ENCODE data around the gene FOXK2. TPM values are rescaled to one million over a fixed set of nuclear protein-coding genes. Genes with fewer than 3 reads are reported as not detected.
"Not testable (repeated sequence)": the region's sequence is repeated elsewhere in the genome, so short reads cannot be mapped to it uniquely, and the experiment has no call there.

FOXK2 gene
- total RNA-seq, 3 donors from 2014 or later (not counting 1 experiment from before 2014, with no cell fraction given): 42.5 to 50.0 (median 46.4) TPM

DNA sequence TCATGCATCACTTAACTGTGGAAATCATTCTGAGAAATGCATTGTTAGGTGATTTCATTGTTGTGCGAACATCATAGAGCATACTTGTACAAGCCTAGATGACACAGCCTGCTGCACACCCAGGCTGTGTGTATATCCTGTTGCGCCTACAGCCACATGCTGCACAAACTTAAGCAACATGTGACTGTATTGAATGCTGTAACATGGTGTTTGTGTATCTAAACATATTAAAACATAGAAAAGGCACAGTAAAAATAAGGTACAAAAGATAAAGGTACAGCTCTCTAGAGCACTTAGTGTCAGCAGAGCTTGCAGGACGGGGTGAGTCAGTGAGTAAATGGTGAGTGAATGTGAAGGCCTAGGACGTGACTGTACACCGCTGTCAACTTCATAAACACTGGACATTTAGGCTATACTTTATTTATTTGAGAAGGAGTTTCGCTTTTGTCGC is 11.9 kb downstream of the FOXK2 start:
- no peak overlapping the region for H3K4me3 ChIP-seq (ENCODE audit: low read length)
- H3K27ac Mint-ChIP-seq: peak overlapping the region; percentile 60 to 65
- H3K4me1 Mint-ChIP-seq: peaks cover 57 to 64% of the 10 kb centered on the region in 2 donors
- peak in 1 of 3 donors; percentile 27 for ATAC-seq
- H3K9me3 ChIP-seq (ENCODE audit: control insufficient read depth, insufficient read depth, low read length): no peaks in the 10 kb centered on the region
- H3K4me3 Mint-ChIP-seq: no peak overlapping the region
- no peaks in the 10 kb centered on the region for H3K9me3 Mint-ChIP-seq
- WGBS (ENCODE audit: insufficient coverage): 93% methylated on average over 7 of the region's 7 CpGs
- no peaks in the 10 kb centered on the region for H3K36me3 Mint-ChIP-seq
- DNase-seq: no peak
- intact Hi-C loops (cut with micrococcal nuclease): no loop called here
- H3K4me1 ChIP-seq (ENCODE audit: control insufficient read depth, insufficient read depth, low read length): peaks cover 20% of the 10 kb centered on the region
- no peaks in the 10 kb centered on the region for H3K27me3 ChIP-seq (ENCODE audit: control insufficient read depth, insufficient read depth, low read length)
- no peak overlapping the region for H3K27ac ChIP-seq (ENCODE audit: low read length)
- H3K27me3 Mint-ChIP-seq (ENCODE audit: low read depth in 2 of 2): no peaks in the 10 kb centered on the region
- TF ChIP-seq, protein P1, sequence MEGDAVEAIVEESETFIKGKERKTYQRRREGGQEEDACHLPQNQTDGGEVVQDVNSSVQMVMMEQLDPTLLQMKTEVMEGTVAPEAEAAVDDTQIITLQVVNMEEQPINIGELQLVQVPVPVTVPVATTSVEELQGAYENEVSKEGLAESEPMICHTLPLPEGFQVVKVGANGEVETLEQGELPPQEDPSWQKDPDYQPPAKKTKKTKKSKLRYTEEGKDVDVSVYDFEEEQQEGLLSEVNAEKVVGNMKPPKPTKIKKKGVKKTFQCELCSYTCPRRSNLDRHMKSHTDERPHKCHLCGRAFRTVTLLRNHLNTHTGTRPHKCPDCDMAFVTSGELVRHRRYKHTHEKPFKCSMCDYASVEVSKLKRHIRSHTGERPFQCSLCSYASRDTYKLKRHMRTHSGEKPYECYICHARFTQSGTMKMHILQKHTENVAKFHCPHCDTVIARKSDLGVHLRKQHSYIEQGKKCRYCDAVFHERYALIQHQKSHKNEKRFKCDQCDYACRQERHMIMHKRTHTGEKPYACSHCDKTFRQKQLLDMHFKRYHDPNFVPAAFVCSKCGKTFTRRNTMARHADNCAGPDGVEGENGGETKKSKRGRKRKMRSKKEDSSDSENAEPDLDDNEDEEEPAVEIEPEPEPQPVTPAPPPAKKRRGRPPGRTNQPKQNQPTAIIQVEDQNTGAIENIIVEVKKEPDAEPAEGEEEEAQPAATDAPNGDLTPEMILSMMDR (IDR thresholded peaks at IDR 0.05): no peak
- no peaks in the 10 kb centered on the region for H3K36me3 ChIP-seq (ENCODE audit: control insufficient read depth, insufficient read depth, low read length)

DNA sequence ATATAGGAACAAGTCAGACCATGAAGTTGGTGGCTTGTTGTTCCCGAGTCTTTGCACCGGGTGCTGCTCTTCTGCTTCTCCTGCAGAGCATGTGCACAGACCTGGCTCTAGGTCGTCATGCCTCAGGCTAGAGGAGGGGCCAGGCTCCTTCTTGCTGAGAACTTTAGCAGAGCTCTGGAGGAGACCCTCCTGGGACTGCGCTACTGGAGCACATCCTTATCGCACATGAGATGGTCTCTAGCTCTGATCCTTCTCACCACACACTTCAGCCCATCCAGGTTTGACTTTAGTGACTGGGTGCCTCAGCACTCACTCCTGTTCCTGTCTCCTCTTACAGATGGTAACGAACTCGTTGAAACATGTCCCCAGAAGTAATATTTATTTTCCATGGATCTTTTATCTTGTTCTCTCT is 14.9 kb downstream of the FOXK2 start:
- H3K36me3 ChIP-seq (ENCODE audit: control insufficient read depth, insufficient read depth, low read length): no peaks in the 10 kb centered on the region
- H3K27ac Mint-ChIP-seq: peak overlapping the region; percentile 37 to 43
- H3K27me3 Mint-ChIP-seq (ENCODE audit: low read depth in 2 of 2): no peaks in the 10 kb centered on the region
- DNase-seq (no peak), ATAC-seq (no peak)
- H3K9me3 ChIP-seq (ENCODE audit: control insufficient read depth, insufficient read depth, low read length): no peaks in the 10 kb centered on the region
- WGBS (ENCODE audit: insufficient coverage): 92% methylated on average over 7 of the region's 7 CpGs
- H3K4me1 ChIP-seq (ENCODE audit: control insufficient read depth, insufficient read depth, low read length): peaks cover 15% of the 10 kb centered on the region
- no peaks in the 10 kb centered on the region for H3K36me3 Mint-ChIP-seq
- H3K9me3 Mint-ChIP-seq: no peaks in the 10 kb centered on the region
- H3K27me3 ChIP-seq (ENCODE audit: control insufficient read depth, insufficient read depth, low read length): no peaks in the 10 kb centered on the region
- H3K4me3 Mint-ChIP-seq: no peak overlapping the region
- intact Hi-C loops (cut with micrococcal nuclease): no loop called here
- no peak overlapping the region for H3K27ac ChIP-seq (ENCODE audit: low read length)
- no peak overlapping the region for H3K4me3 ChIP-seq (ENCODE audit: low read length)
- H3K4me1 Mint-ChIP-seq: peaks cover 55 to 59% of the 10 kb centered on the region in 2 donors
- TF ChIP-seq, protein P1 (IDR thresholded peaks at IDR 0.05): no peak

DNA sequence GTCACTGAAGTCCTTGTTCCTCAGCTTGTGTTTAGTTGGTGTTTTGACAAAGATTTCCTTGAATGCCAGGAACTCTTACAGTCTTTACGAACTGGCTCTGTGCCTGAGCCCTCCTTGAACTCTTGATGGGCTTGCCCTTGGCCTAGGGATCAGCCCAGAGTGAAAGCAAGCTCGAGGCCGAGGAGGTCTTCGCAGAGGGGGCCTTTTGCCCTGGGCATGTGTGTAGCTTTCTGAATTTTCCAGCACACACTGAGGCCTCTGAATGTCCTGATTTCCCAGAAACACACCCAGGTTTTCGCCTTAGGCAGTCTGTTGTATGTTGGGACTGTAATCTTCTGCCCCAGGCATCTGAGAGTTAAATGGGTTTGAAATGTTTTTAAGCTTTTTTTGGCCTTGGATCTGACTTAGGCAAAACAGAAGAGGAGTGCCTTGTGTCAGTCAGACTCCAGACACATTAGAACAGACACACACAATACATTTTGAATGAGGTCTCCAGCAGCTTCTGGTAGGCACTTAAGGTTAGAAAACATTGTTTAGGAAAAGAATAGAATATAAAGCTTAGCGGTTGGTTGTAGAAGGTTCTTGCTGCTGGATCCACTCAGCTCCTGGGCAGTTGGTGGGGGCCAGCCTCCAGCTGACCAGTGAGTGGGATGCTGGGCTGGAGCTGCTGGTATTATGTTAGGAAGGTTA is 17.1 kb downstream of the FOXK2 start:
- no peaks in the 10 kb centered on the region for H3K36me3 Mint-ChIP-seq
- Histone ChIP-seq H3K36me3 (ENCODE audit: control insufficient read depth, insufficient read depth, low read length) (no peaks in the 10 kb centered on the region), H3K9me3 (ENCODE audit: control insufficient read depth, insufficient read depth, low read length) (no peaks in the 10 kb centered on the region), H3K27me3 (ENCODE audit: control insufficient read depth, insufficient read depth, low read length) (no peaks in the 10 kb centered on the region), H3K4me3 (ENCODE audit: low read length) (no peak overlapping the region), H3K4me1 (ENCODE audit: control insufficient read depth, insufficient read depth, low read length) (peaks cover 9% of the 10 kb centered on the region), H3K27ac (ENCODE audit: low read length) (no peak overlapping the region)
- peak overlapping the region; percentile 37 to 43 for H3K27ac Mint-ChIP-seq
- TF ChIP-seq, protein P1 (IDR thresholded peaks at IDR 0.05): no peak
- ATAC-seq (no peak), DNase-seq (no peak)
- no peak overlapping the region for H3K4me3 Mint-ChIP-seq
- WGBS (ENCODE audit: insufficient coverage): 81% methylated on average over 6 of the region's 6 CpGs
- H3K27me3 Mint-ChIP-seq (ENCODE audit: low read depth in 2 of 2): no peaks in the 10 kb centered on the region
- intact Hi-C loops (cut with micrococcal nuclease): no loop called here
- H3K9me3 Mint-ChIP-seq: no peaks in the 10 kb centered on the region
- peaks cover 52% of the 10 kb centered on the region in 2 donors for H3K4me1 Mint-ChIP-seq

DNA sequence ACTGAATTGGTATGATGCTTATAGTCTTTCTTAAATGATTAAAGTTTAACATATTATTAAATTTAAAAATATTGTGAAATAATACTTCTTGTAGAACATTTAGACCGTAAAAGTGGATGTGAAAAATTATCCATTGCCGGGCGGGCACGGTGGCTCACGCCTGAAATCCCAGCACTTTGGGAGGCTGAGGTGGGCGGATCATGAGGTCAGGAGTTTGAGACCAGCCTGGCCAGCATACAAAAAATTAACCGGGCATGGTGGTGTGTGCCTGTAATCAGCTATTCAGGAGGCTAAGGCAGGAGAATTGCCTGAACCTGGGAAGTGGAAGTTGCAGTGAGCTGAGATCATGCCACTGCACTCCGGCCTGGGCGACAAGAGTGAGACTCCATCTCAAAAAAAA is 17.7 kb downstream of the FOXK2 start:
- H3K4me1 ChIP-seq (ENCODE audit: control insufficient read depth, insufficient read depth, low read length); H3K27me3 Mint-ChIP-seq (ENCODE audit: low read depth in 2 of 2); ATAC-seq; H3K9me3 ChIP-seq (ENCODE audit: control insufficient read depth, insufficient read depth, low read length); H3K4me3 Mint-ChIP-seq; H3K4me3 ChIP-seq (ENCODE audit: low read length); DNase-seq; intact Hi-C loops (cut with micrococcal nuclease); H3K36me3 Mint-ChIP-seq; H3K27ac ChIP-seq (ENCODE audit: low read length); H3K36me3 ChIP-seq (ENCODE audit: control insufficient read depth, insufficient read depth, low read length); H3K27me3 ChIP-seq (ENCODE audit: control insufficient read depth, insufficient read depth, low read length); H3K9me3 Mint-ChIP-seq: not testable (repeated sequence)
- H3K27ac Mint-ChIP-seq: peak overlapping the region in 1 of 2 donors; percentile 43
- H3K4me1 Mint-ChIP-seq: peaks cover 51% of the 10 kb centered on the region in 2 donors
- 96% methylated on average over 9 of the region's 9 CpGs for WGBS (ENCODE audit: insufficient coverage)

DNA sequence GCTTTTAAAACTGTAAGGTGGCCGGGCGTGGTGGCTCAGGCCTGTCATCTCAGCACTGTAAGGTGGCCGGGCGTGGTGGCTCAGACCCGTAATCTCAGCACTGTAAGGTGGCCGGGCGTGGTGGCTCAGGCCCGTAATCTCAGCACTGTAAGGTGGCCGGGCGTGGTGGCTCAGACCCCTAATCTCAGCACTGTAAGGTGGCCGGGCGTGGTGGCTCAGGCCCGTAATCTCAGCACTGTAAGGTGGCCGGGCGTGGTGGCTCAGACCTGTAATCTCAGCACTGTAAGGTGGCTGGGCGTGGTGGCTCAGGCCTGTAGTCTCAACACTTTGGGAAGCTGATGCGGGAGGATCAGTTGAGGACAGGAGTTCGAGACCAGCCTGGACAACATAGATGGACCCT is 19.5 kb downstream of the FOXK2 start:
- H3K9me3 ChIP-seq (ENCODE audit: control insufficient read depth, insufficient read depth, low read length); H3K4me3 ChIP-seq (ENCODE audit: low read length); intact Hi-C loops (cut with micrococcal nuclease); H3K4me1 ChIP-seq (ENCODE audit: control insufficient read depth, insufficient read depth, low read length); H3K27ac ChIP-seq (ENCODE audit: low read length); H3K9me3 Mint-ChIP-seq; H3K4me3 Mint-ChIP-seq; H3K36me3 ChIP-seq (ENCODE audit: control insufficient read depth, insufficient read depth, low read length); H3K36me3 Mint-ChIP-seq; DNase-seq; H3K27me3 ChIP-seq (ENCODE audit: control insufficient read depth, insufficient read depth, low read length); ATAC-seq; H3K27me3 Mint-ChIP-seq (ENCODE audit: low read depth in 2 of 2): not testable (repeated sequence)
- 88% methylated on average over 18 of the region's 18 CpGs for WGBS (ENCODE audit: insufficient coverage)
- peak overlapping the region; percentile 12 to 64 for H3K27ac Mint-ChIP-seq
- peaks cover 49 to 56% of the 10 kb centered on the region in 2 donors for H3K4me1 Mint-ChIP-seq

Measured in natural killer cell (primary cell).